Endothelial cell of umbilical vein (primary cell): ENCODE measurements around the gene MARVELD3. TPM values are rescaled to one million over a fixed set of nuclear protein-coding genes. Genes with fewer than 3 reads are reported as not detected.

Experiments
- BruUV-seq: library from RNA; stranded (reverse); fragments of 400-500 nt; replicated peaks from 2 replicates; lab custom pipeline; 2021; lab: Mats Ljungman, UMichigan
- CTCF ChIA-PET: fragments of 300-600, 350-600 bp; sonication (Branson Sonifier 250); formaldehyde crosslinking; loops from one replicate; lab custom pipeline; 2021; ENCODE audit warnings: antibody characterized with exemption, inconsistent platforms; lab: Charles Lee
- POLR2A ChIA-PET: fragments of 300-600, 350-600 bp; sonication (Branson Sonifier 250); formaldehyde crosslinking; loops from one replicate; lab custom pipeline; 2021; ENCODE audit warnings: antibody characterized with exemption, inconsistent platforms; lab: Charles Lee
- DNase-seq: peaks from one replicate; pipeline ENCODE4 v3.0.0-alpha.2; 2011; ENCODE audit warnings: low read depth, low spot score
- FAIRE-seq: peaks from 2 replicates; lab custom pipeline; 2011; peaks lifted over from hg19 to GRCh38; lab: Jason Lieb, UNC
- H2AFZ ChIP-seq: 2 replicates; pipeline ENCODE4 v1.6.0; 2012; ENCODE audit warnings: low read depth, low read length, control low read depth, inconsistent platforms
- H3K27ac ChIP-seq: 2 replicates; pipeline ENCODE4 v1.5.1; 2011; ENCODE audit warnings: low read depth, mild to moderate bottlenecking, control low read depth, low read length, moderate library complexity; ENCODE audit not compliant: insufficient read depth
- H3K27me3 ChIP-seq, 2 experiments: 2 replicates each; pipeline versions ENCODE4 v1.6.0 to v1.6.1; 2011; ENCODE audit warnings: low read length in 2 of 2, mixed read lengths in 1 of 2; ENCODE audit not compliant: control insufficient read depth in 2 of 2, insufficient read depth in 2 of 2
- H3K36me3 ChIP-seq, 2 experiments: 2 replicates in 1 of 2; 3 replicates in 1 of 2; pipeline ENCODE4 v1.5.1; 2011; ENCODE audit warnings: low read length in 2 of 2, mild to moderate bottlenecking in 1 of 2, moderate library complexity in 1 of 2; ENCODE audit not compliant: control insufficient read depth in 2 of 2, insufficient read depth in 2 of 2; ENCODE audit errors: extremely low read depth in 1 of 2
- H3K4me1 ChIP-seq: 3 replicates; pipeline ENCODE4 v1.5.1; 2011; ENCODE audit warnings: mild to moderate bottlenecking, low read length; ENCODE audit not compliant: control insufficient read depth, insufficient read depth; ENCODE audit errors: extremely low read depth
- H3K4me2 ChIP-seq: 2 replicates; pipeline ENCODE4 v1.6.1; 2011; ENCODE audit warnings: low read length, control low read depth, mixed read lengths; ENCODE audit not compliant: insufficient read depth
- H3K4me3 ChIP-seq, 3 experiments: fragments of 200-600 bp in 1 of 3; sonication (generic), shearing (Covaris generic) in 1 of 3; replicated peaks in 1 of 3; 2 replicates each; pipeline ENCODE4 v1.5.1; 2011 to 2016; ENCODE audit warnings: control low read depth in 3 of 3, low read length in 3 of 3, mild to moderate bottlenecking in 2 of 3, inconsistent platforms in 1 of 3, low read depth in 1 of 3, moderate library complexity in 1 of 3; ENCODE audit not compliant: insufficient read depth in 1 of 3
- H3K79me2 ChIP-seq: 2 replicates; pipeline ENCODE4 v1.6.0; 2012; ENCODE audit warnings: low read length, inconsistent platforms; ENCODE audit not compliant: control insufficient read depth, insufficient read depth
- H3K9ac ChIP-seq: replicated peaks from 2 replicates; pipeline ENCODE3; 2011; ENCODE audit warnings: low read length, control low read depth; ENCODE audit not compliant: insufficient read depth; ENCODE audit errors: extremely low read depth
- H3K9me1 ChIP-seq: replicated peaks from 3 replicates; pipeline ENCODE4 v1.6.0; 2011; ENCODE audit warnings: mild to moderate bottlenecking, low read length; ENCODE audit not compliant: control insufficient read depth, insufficient read depth; ENCODE audit errors: extremely low read depth
- H3K9me3 ChIP-seq: replicated peaks from 2 replicates; pipeline ENCODE4 v1.5.1; 2012; ENCODE audit warnings: low read length, inconsistent platforms; ENCODE audit not compliant: control insufficient read depth, insufficient read depth
- H4K20me1 ChIP-seq: replicated peaks from 2 replicates; pipeline ENCODE3; 2011; ENCODE audit warnings: mild to moderate bottlenecking, low read length; ENCODE audit not compliant: control insufficient read depth, insufficient read depth; ENCODE audit errors: extremely low read depth
- EZH2 ChIP-seq: IDR thresholded peaks from 2 replicates; pipeline ENCODE4 v1.6.1; 2012; ENCODE audit warnings: borderline replicate concordance, low read depth, mild to moderate bottlenecking, moderate library complexity, low read length, inconsistent platforms; ENCODE audit not compliant: severe bottlenecking
- FOS ChIP-seq: IDR thresholded peaks from 2 replicates; pipeline ENCODE4 v1.6.1; 2011; ENCODE audit warnings: mild to moderate bottlenecking, low read length, moderate library complexity, borderline replicate concordance; ENCODE audit not compliant: insufficient read depth
- GATA2 ChIP-seq: IDR thresholded peaks from 2 replicates; pipeline ENCODE4 v1.7.0; 2011; ENCODE audit warnings: low read depth, mild to moderate bottlenecking, moderate library complexity, mixed read lengths, low read length; ENCODE audit not compliant: insufficient read length, insufficient read depth
- JUN ChIP-seq: IDR thresholded peaks from 2 replicates; pipeline ENCODE4 v1.6.1; 2011; ENCODE audit warnings: borderline replicate concordance, low read depth; ENCODE audit not compliant: insufficient read length, insufficient read depth
- POLR2A ChIP-seq: IDR thresholded peaks from 2 replicates; pipeline ENCODE4 v1.6.1; 2012; ENCODE audit warnings: low read depth, mild to moderate bottlenecking, control low read depth, low read length
- POLR2AphosphoS5 ChIP-seq: IDR thresholded peaks from 2 replicates; pipeline ENCODE4 v1.6.1; 2012; ENCODE audit warnings: low read depth, mild to moderate bottlenecking, control low read depth, low read length, moderate library complexity; ENCODE audit not compliant: insufficient read depth
- dilution Hi-C: fragments of 300-500 bp; cut with MboI; formaldehyde crosslinking; loops from one replicate; pipeline ENCODE4 v1.15.0; 2019; ENCODE audit warnings: low sequenced_read_pairs; ENCODE audit not compliant: extremely low pct_ligation_motif_present
- intact Hi-C: fragments of 100-400 bp; cut with micrococcal nuclease; formaldehyde crosslinking; loops from one replicate; pipeline ENCODE4 v1.10.0; 2022
- polyA plus RNA-seq, 4 experiments: library from polyadenylated mRNA; depleted of rRNA in 3 of 4; stranded (reverse) in 3 of 4; unstranded in 1 of 4; fragments of >200 nt; gene quantifications; 2 replicates each; pipeline versions ENCODE4 v1.2.1 to v1.2.3, GENCODE V29; 2011 to 2012; ENCODE audit warnings: missing spikeins in 1 of 4
- total RNA-seq: library from RNA; stranded (reverse); gene quantifications from 2 replicates; pipeline ENCODE4 v1.2.3, GENCODE V29; 2021
- TF ChIP-seq, protein P1 (sequence below): IDR thresholded peaks from 2 replicates; pipeline ENCODE4 v1.6.1; 2011; ENCODE audit not compliant: insufficient read depth, insufficient read length
- TF ChIP-seq, protein P2 (sequence below), 2 donors: IDR thresholded peaks; 1 replicate in 1 of 2; 2 replicates in 1 of 2; pipeline ENCODE4 v1.5.1; 2011; ENCODE audit warnings: low read length in 2 of 2, mild to moderate bottlenecking in 2 of 2, moderate library complexity in 2 of 2, control low read depth in 1 of 2, inconsistent platforms in 1 of 2, low read depth in 1 of 2; ENCODE audit not compliant: insufficient read depth in 1 of 2; ENCODE audit errors: extremely low read depth in 1 of 2

MARVELD3 gene
- total and polyA plus RNA-seq, 2 donors (not counting 3 experiments of a cell fraction or from before 2014, with no cell fraction given): not detected

DNA sequence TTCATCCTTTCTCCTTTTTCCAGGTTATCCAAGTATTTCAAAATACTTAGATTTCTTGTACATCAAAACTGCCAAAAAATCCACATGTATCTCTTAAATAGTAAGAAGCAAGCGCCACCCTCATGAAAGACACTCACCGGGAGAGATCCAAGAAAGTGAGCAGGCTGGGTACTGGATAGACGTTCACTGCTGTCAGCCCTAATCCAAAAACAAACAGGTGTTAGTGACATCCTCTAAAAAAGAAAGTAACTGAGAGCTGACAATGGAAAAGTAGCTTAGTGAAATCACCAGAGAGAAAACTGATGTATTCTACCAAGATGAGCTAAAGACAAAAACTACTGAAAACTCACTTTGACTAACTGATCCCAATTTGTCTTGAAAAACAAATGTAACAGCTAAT, 46.1 kb downstream of the MARVELD3 start:
- no peaks in the 10 kb centered on the region for H3K27me3 ChIP-seq
- H3K79me2 ChIP-seq: no peaks in the 10 kb centered on the region
- CTCF ChIA-PET: interaction anchor here (1.0 kb wide), 1 partner anchor 217 kb away, joined by 3 read pairs; no protein-coding TSS in a partner anchor
- no peaks in the 10 kb centered on the region for H4K20me1 ChIP-seq
- peaks cover 8 to 13% of the 10 kb centered on the region in 2 experiments for H3K36me3 ChIP-seq
- no peak overlapping the region for H3K27ac ChIP-seq
- H3K9me3 ChIP-seq: no peaks in the 10 kb centered on the region
- H3K4me2 ChIP-seq: no peak overlapping the region
- H3K9me1 ChIP-seq: no peaks in the 10 kb centered on the region
- no peaks in the 10 kb centered on the region for H3K4me1 ChIP-seq
- DNase-seq (no peak), FAIRE-seq (no peak)
- no peak overlapping the region for H2AFZ ChIP-seq
- intact Hi-C loops: no loop called here
- no peak overlapping the region for H3K9ac ChIP-seq
- dilution Hi-C loops: no loop called here
- BruUV-seq: no TSS peak
- H3K4me3 ChIP-seq: no peak overlapping the region
- POLR2A ChIA-PET: no interaction called here
- TF ChIP-seq, protein P1, sequence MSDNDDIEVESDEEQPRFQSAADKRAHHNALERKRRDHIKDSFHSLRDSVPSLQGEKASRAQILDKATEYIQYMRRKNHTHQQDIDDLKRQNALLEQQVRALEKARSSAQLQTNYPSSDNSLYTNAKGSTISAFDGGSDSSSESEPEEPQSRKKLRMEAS: no peak
- TF ChIP-seq, protein P2, sequence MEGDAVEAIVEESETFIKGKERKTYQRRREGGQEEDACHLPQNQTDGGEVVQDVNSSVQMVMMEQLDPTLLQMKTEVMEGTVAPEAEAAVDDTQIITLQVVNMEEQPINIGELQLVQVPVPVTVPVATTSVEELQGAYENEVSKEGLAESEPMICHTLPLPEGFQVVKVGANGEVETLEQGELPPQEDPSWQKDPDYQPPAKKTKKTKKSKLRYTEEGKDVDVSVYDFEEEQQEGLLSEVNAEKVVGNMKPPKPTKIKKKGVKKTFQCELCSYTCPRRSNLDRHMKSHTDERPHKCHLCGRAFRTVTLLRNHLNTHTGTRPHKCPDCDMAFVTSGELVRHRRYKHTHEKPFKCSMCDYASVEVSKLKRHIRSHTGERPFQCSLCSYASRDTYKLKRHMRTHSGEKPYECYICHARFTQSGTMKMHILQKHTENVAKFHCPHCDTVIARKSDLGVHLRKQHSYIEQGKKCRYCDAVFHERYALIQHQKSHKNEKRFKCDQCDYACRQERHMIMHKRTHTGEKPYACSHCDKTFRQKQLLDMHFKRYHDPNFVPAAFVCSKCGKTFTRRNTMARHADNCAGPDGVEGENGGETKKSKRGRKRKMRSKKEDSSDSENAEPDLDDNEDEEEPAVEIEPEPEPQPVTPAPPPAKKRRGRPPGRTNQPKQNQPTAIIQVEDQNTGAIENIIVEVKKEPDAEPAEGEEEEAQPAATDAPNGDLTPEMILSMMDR (IDR thresholded peaks at IDR 0.05; ENCODE audit: extremely low read depth in 1 of 2, insufficient read depth in 1 of 2, low read depth in 1 of 2, low read length in 2 of 2): no peak
- TF ChIP-seq POLR2A: no peak
- no peak for TF ChIP-seq EZH2
- TF ChIP-seq FOS: no peak
- TF ChIP-seq JUN: no peak
- no peak for TF ChIP-seq POLR2AphosphoS5
- no peak for TF ChIP-seq GATA2
